Measurements from ENCODE around the gene MARCHF10.

MARCHF10 gene

DNA sequence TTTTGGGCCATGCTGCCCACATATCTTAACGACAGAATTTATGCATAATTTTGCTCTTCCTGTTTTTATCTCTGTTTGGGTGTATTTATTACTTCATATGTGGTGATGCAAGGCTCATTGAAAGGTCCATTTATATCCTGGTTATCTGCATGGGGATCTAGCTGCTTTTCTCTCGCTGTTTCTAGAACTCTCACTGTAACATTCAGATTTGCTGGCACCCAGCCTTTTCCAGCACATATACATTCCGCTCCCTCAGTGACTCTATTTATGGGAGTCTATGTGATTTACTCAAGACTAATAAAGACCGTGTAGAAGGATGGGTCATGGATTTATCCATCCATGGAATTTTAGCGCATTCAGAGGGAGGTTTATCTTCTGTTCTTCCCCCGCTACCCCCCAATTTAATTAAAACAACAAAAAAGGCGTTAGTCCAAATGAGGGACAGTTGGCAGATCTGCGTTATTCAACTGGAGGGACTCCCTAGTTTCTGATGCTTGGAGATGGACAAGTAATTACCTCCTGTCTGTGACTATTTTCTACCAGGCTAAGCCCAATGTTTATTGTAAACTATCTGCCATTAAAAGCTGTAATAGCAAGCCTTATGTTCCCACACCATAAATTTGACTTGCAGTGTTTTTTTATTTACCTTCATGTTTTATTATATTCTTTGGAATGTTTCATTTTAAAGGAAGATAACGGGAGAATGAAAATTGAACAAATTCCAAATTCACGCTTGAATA, 19.8 kb upstream of the MARCHF10 start:
- no peaks in the 10 kb centered on the region for H3K4me1 Mint-ChIP-seq (ENCODE audit: low read depth)
- no peak overlapping the region for H3K27ac Mint-ChIP-seq
- no peaks in the 10 kb centered on the region for H3K36me3 Mint-ChIP-seq (ENCODE audit: low read depth)
- no peaks in the 10 kb centered on the region for H3K9me3 Mint-ChIP-seq
- no peaks in the 10 kb centered on the region for H3K27me3 Mint-ChIP-seq (ENCODE audit: low read depth)
- no peak overlapping the region for H3K4me3 Mint-ChIP-seq

DNA sequence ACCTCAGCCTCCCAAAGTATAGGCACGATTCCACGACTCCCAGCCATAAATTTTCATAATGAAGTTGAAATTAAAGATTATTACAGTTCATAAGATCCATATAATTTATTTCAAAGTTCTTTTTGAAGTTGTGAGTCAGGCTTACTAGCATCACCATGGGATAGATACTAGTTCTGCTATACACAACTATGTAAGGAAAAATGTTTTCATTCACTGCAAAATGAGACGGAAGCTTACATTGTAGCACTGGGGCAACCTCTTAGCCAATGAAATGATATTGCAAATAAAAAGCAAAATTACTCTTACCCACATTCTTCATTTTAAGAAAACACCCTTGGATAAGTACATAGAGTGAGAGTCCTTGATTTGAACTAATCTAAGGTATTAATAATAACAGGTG, 18.8 kb upstream of the MARCHF10 start:
- no peaks in the 10 kb centered on the region for H3K27me3 Mint-ChIP-seq (ENCODE audit: low read depth)
- H3K27ac Mint-ChIP-seq = no peak overlapping the region
- no peaks in the 10 kb centered on the region for H3K36me3 Mint-ChIP-seq (ENCODE audit: low read depth)
- H3K4me3 Mint-ChIP-seq = no peak overlapping the region
- no peaks in the 10 kb centered on the region for H3K4me1 Mint-ChIP-seq (ENCODE audit: low read depth)
- H3K9me3 Mint-ChIP-seq = no peaks in the 10 kb centered on the region

DNA sequence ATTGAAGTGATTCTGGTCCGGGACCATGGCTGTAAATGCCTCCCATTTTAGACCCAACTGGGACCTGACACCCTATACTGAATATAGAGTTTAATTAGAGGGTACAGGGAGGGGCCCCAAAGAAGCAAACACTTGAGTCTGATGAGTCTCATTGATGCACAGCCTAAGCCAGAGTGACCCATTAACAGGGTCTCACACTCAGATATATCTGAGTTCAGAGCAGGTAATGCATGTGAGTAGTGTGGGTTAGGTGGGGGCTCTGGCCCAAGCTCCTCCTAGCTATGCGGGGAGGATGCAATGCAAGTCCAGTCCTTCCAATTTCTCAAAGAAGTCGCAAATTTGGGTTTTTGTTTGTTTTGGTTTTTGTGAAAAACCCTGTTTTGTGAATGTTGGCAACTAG, 17.1 kb upstream of the MARCHF10 start:
- no peaks in the 10 kb centered on the region for H3K36me3 Mint-ChIP-seq (ENCODE audit: low read depth)
- H3K4me1 Mint-ChIP-seq (ENCODE audit: low read depth) = no peaks in the 10 kb centered on the region
- H3K27ac Mint-ChIP-seq = no peak overlapping the region
- H3K4me3 Mint-ChIP-seq = no peak overlapping the region
- H3K27me3 Mint-ChIP-seq (ENCODE audit: low read depth) = peaks cover 1% of the 10 kb centered on the region
- H3K9me3 Mint-ChIP-seq = no peaks in the 10 kb centered on the region

DNA sequence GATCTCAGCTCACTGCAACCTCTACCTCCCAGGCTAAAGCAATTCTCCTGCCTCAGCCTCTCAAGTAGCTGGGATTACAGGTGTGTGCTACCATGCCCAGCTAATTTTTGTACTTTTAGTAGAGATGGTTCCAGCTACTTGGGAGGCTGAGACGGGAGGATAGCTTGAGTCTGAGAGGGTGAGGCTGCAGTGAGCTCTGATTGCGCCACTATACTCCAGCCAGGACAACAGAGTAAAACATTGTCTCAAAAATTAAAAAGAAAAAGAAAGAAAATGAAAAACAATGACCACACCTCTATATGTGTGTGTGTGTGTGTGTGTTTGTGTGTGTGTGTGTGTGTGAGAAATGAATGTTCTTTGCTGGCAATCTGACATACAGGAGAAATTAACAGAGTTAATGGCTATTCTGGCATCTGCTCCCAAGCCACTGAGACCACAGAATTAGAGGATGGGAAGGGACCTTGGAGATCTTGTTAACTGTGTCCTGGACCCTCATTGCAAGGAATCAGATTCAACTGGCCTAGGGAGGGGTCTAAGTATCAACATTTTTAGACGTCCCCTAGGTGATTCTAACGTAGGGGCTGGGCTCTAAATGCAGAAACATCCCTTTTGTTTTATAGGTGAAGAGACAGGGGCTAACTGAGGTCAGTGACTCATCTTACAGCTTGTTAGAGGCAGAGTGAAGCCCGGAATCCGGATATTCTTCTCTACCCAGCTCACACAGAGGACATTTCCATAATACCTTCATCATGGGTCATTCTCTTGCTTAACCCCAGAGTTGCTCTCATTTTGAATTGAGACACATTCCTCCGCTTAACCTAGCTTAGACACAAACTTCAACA, 16.4 kb upstream of the MARCHF10 start:
- Mint-ChIP-seq H3K4me3 (no peak overlapping the region), H3K36me3 (ENCODE audit: low read depth) (no peaks in the 10 kb centered on the region), H3K4me1 (ENCODE audit: low read depth) (peaks cover 5% of the 10 kb centered on the region), H3K27ac (no peak overlapping the region), H3K9me3 (no peaks in the 10 kb centered on the region), H3K27me3 (ENCODE audit: low read depth) (peaks cover 8% of the 10 kb centered on the region)

DNA sequence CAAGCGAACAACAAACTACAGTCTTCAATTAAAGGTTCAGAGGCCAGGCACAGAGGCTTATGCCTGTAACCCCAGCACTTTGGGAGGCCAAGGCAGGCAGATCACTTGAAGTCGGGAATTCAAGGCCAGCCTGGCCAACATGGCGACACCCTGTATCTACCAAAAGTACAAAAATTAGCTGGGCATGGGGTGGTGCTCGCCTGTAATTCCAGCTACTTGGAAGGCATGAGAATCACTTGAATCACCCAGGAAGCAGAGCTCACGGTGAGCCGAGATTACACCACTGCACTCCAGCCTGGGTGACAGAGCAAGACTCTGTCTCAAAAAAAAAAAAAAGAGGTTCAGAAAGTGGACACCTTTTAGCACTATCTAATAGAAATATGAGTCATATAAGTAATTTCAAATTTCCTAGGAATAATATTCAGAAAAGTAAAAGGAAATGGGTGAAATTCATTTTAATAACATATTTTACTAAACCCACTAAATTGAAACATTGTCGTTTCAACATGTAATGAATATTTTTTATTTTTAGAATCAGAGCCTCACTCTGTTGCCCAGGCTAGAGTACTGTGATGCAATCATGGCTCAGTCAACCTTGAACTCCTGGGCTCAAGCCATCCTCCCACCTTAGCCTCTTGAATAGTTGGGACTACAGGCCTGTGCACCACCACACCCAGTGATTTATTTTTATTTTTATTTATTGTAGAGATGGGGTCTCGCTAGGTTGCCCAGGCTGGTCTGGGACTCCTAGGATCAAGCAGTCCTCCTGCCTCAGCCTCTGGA, 15.2 kb upstream of the MARCHF10 start:
- Mint-ChIP-seq H3K4me1 (ENCODE audit: low read depth) (peaks cover 5% of the 10 kb centered on the region), H3K27ac (no peak overlapping the region), H3K36me3 (ENCODE audit: low read depth) (no peaks in the 10 kb centered on the region)

DNA sequence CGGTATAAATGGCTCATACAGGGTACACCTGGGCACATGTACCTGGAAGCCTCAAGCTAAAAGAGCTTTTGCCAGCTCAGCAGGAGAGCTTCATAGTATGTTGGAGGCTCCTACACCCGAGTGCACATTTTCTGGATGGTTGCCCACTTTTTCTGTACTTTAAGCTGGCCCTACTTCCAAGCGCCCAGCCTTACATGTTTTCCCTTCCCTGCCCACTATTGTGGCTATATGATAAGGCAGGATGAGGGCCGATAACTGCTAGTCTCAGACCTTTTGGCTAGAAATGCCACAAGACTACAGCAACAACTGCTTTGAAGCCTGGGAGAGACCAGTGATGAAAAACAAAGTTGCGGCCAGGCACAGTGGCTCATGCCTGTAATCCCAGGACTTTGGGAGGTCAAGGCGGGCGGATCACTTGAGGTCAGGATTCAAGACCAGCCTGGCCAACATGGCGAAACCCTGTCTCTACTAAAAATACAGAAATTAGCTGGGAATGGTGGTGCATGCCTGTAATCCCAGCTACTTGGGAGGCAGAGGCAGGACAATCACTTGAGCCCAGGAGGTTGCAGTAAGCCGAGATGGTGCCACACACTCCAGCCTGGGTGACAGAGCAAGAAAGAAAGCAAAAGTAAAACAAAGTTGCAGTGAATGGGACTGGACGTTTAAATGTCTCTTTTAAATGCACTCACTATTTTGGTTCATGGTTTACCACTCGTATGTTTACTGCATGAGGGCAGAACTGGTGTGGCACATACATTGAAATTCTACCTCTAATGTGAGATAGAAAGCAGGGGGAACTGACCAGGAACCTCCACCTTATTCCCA, 14.2 kb upstream of the MARCHF10 start:
- H3K27ac Mint-ChIP-seq = no peak overlapping the region

More for the DNA sequence above, 15.2 kb upstream of the MARCHF10 start:
- peaks cover 11% of the 10 kb centered on the region for H3K27me3 Mint-ChIP-seq (ENCODE audit: low read depth)
- H3K4me3 Mint-ChIP-seq = no peak overlapping the region
- H3K9me3 Mint-ChIP-seq = no peaks in the 10 kb centered on the region

DNA sequence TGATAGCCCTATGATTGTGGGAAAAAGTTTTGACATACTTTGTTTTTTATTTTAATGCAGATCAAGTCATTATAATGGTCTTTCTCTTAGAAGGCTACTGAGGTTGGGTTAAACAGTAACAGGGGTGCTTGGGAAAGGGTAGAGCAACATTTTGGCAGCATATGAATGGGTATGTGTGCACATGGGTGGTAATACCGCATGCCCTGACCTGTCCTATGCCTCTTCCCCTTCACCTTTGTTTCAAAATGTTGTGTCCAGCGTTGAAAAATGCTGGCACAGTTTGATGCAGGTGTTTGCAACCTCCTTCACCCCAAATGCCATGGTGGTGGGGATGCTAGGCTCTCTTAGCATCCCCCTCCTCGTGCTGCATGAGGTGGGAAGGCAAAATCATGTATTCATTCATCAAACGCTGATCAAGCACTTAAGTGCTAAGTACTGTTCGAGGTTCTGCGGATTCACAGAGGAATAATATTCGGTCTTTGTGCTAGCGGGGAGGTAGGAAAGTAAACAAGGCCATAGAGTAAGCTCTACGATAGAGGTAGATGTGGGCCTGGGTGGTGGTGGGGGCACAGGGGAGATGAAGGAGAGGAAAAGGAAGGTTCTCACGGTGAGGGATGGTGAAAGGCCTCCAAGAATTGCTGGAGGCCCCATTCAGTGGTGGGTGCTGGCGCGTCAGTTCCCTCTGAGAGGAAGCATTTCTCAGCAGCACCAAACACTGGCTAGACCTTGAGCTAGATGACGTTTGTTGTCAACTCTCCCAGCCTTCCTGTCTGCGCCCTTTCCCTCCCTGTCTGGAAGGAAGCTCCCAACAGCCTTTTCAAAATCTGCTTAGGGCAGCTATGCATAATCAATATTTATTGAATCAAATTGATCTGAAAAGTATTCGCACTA, 13.3 kb upstream of the MARCHF10 start:
- Mint-ChIP-seq H3K27me3 (ENCODE audit: low read depth) (peaks cover 11% of the 10 kb centered on the region), H3K36me3 (ENCODE audit: low read depth) (no peaks in the 10 kb centered on the region), H3K4me3 (no peak overlapping the region), H3K27ac (no peak overlapping the region), H3K4me1 (ENCODE audit: low read depth) (peaks cover 5% of the 10 kb centered on the region), H3K9me3 (no peaks in the 10 kb centered on the region)

More for the DNA sequence above, 14.2 kb upstream of the MARCHF10 start:
- no peaks in the 10 kb centered on the region for H3K36me3 Mint-ChIP-seq (ENCODE audit: low read depth)
- peaks cover 11% of the 10 kb centered on the region for H3K27me3 Mint-ChIP-seq (ENCODE audit: low read depth)
- H3K4me3 Mint-ChIP-seq = no peak overlapping the region
- H3K4me1 Mint-ChIP-seq (ENCODE audit: low read depth) = peaks cover 5% of the 10 kb centered on the region
- no peaks in the 10 kb centered on the region for H3K9me3 Mint-ChIP-seq

DNA sequence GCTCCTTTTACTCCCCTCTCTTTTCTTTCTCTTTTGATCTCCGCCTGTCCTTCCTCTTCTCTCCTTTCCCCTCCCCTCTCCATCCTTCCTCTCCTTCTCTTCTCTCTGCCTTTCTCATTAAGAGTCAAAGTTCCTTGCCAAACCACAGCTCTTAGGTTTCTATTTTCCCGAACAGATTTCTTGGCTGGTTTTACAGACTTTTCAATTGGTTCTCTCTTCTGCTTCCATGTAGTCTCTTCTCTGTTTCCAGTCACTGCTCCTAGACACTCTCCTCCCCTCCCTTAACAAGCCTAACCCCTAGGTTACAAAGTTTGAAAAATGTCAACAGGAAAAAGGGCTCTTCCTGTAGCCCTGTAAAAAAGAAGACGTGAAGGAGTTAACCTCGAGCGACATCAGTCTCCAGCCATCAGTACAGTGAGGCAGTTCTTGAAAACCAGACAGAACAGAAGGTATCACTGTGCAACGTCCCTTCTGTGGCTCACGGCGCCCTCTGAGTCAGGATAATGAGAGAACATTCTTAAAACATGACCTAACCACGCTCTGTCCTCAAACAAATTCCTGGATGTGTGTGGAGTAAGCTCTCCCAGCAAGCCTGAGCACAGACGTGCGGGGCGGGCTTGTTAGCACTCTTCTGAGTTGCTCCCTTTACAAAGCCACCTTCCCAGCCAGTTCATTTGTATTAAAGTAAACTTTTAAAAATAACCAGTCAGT, 11.6 kb upstream of the MARCHF10 start:
- Mint-ChIP-seq H3K36me3 (ENCODE audit: low read depth) (no peaks in the 10 kb centered on the region), H3K27ac (no peak overlapping the region), H3K27me3 (ENCODE audit: low read depth) (peaks cover 11% of the 10 kb centered on the region), H3K9me3 (no peaks in the 10 kb centered on the region), H3K4me1 (ENCODE audit: low read depth) (peaks cover 5% of the 10 kb centered on the region), H3K4me3 (no peak overlapping the region)

DNA sequence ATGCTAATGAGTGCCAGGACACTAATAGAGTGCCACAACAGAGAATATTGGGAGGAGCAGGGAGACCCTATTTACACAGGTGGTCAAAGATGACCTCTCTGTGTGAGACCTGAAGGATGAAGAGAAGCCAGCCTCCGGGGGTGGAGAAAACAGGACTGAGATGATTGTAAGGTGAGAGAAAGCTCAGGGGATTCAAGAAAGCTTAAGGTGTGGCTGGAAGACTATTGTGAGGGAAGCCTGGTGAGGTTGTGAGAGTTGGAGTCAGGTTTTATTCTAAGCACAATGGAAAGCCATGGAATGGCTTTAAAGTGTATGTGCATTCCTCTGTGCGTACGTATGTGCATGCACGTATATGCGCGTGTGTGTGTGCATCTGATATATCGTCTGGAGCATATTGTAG, 10.4 kb upstream of the MARCHF10 start:
- Mint-ChIP-seq H3K36me3 (ENCODE audit: low read depth) (no peaks in the 10 kb centered on the region), H3K4me1 (ENCODE audit: low read depth) (peaks cover 5% of the 10 kb centered on the region), H3K27me3 (ENCODE audit: low read depth) (peaks cover 11% of the 10 kb centered on the region), H3K27ac (no peak overlapping the region), H3K4me3 (no peak overlapping the region), H3K9me3 (peaks cover 4% of the 10 kb centered on the region)

DNA sequence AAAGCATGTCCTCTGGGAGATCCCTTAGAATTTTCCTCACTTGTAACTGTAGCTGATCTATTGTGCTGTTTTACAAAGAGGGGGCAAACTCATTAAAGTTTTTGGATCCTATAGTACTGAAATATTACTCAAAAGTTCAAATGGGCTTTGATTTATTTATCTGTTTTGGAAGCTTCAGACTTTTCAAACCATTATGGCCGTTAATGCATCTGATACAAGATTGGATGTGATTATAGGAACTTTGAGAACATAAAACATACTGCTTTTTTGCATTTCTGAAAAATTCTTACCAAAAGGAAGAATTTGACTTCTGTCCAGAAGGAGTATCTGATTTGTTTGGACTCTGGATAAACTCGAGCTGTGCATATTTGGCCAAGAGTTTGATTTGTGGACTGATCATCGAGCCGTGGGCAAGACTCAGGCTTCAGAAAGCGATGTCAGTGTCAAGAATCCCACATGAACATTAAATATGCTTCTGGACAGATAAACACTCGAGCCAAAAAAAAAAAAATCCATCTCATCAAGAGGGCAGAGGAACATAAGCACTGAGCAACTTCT, 8.2 kb upstream of the MARCHF10 start:
- no peaks in the 10 kb centered on the region for H3K36me3 Mint-ChIP-seq (ENCODE audit: low read depth)
- peaks cover 4% of the 10 kb centered on the region for H3K9me3 Mint-ChIP-seq
- H3K4me1 Mint-ChIP-seq (ENCODE audit: low read depth) = peaks cover 5% of the 10 kb centered on the region
- H3K27ac Mint-ChIP-seq = no peak overlapping the region
- peaks cover 16% of the 10 kb centered on the region for H3K27me3 Mint-ChIP-seq (ENCODE audit: low read depth)
- no peak overlapping the region for H3K4me3 Mint-ChIP-seq

DNA sequence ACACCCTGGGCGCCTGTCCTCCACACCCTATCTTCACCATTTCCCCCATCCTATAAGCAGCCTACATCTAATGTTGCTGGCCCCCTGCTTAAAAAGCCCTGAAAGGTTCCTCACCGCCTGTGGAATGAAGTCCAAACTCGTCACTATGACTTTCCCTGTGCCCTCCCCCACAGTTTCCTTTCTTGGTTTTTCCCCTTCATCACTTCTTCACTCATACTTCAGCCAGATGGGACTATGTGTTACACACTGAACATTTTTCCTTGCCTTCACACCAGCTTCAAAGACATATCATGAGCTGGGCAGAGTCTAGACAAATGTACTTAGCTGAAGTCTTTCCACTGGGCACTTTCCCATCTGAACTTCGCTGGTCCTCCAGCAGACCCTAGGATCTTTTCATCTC, 1.5 kb upstream of the MARCHF10 start:
- peaks cover 41% of the 10 kb centered on the region for H3K27me3 Mint-ChIP-seq (ENCODE audit: low read depth)

DNA sequence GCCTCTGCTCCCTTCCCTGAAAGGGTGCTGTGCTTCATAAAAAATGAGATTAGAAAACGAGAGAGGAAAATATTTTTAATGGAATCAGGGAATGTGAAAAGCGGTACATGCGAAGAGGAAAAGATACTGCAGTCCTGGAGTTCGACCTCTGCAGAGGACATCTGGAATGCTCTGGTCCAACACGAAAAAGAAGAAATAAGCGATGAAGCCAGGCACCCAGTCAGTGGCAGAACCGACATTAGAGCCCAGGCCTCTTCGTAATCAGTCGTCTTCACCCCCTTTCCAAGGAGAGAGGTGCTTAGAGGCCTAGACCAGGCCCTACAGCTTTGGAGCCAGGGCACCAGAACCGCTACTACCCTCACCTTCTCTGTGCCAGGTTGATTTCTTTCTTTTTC, 459 bp upstream of the MARCHF10 start:
- no peak overlapping the region for H3K27ac Mint-ChIP-seq
- no peaks in the 10 kb centered on the region for H3K36me3 Mint-ChIP-seq (ENCODE audit: low read depth)
- H3K4me3 Mint-ChIP-seq = no peak overlapping the region
- H3K9me3 Mint-ChIP-seq = no peaks in the 10 kb centered on the region
- peaks cover 46% of the 10 kb centered on the region for H3K27me3 Mint-ChIP-seq (ENCODE audit: low read depth)
- H3K4me1 Mint-ChIP-seq (ENCODE audit: low read depth) = no peaks in the 10 kb centered on the region

More for the DNA sequence above, 1.5 kb upstream of the MARCHF10 start:
- H3K36me3 Mint-ChIP-seq (ENCODE audit: low read depth) = no peaks in the 10 kb centered on the region
- no peaks in the 10 kb centered on the region for H3K4me1 Mint-ChIP-seq (ENCODE audit: low read depth)
- peaks cover 4% of the 10 kb centered on the region for H3K9me3 Mint-ChIP-seq
- H3K27ac Mint-ChIP-seq = no peak overlapping the region
- no peak overlapping the region for H3K4me3 Mint-ChIP-seq

Measured in T-helper 1 cell treated with Interleukin-12 subunit alpha and Interleukin-12 subunit beta and Interleukin-4 antibody, amounts not matched to agents 30 μg/mL and 1 μg/mL, for 36 hours (primary cell).